Chondrocyte (in vitro differentiated cells): Measurements from ENCODE around the gene ETV4. TPM values are rescaled to one million over a fixed set of nuclear protein-coding genes. Genes with fewer than 3 reads are reported as not detected.

Source experiments
- DNase-seq: peaks from one replicate; pipeline ENCODE4 v3.0.0; 2021; ENCODE audit warnings: mixed read lengths, low spot score
- H3K27ac Mint-ChIP-seq: one replicate; pipeline ENCODE4 v1.8.0; 2021; ENCODE audit warnings: mild to moderate bottlenecking, moderate library complexity, mixed read lengths; ENCODE audit not compliant: unreplicated experiment
- H3K27me3 Mint-ChIP-seq: 2 replicates; pipeline ENCODE4 v1.8.0; 2021; ENCODE audit warnings: low read depth, mixed read lengths
- H3K36me3 Mint-ChIP-seq: 2 replicates; pipeline ENCODE4 v1.8.0; 2021; ENCODE audit warnings: low read depth, mixed read lengths
- H3K4me1 Mint-ChIP-seq: 2 replicates; pipeline ENCODE4 v1.8.0; 2021; ENCODE audit warnings: low read depth, mild to moderate bottlenecking, mixed read lengths
- H3K4me3 Mint-ChIP-seq: one replicate; pipeline ENCODE4 v1.8.0; 2021; ENCODE audit warnings: mild to moderate bottlenecking, moderate library complexity, mixed read lengths; ENCODE audit not compliant: unreplicated experiment
- H3K9me3 Mint-ChIP-seq: 2 replicates; pipeline ENCODE4 v1.8.0; 2021; ENCODE audit warnings: low read depth, mixed read lengths
- CTCF ChIP-seq: fragments of 200-600 bp; sonication (generic); IDR thresholded peaks from 2 replicates; pipeline ENCODE4 v1.5.0; 2021; ENCODE audit warnings: antibody characterized with exemption, mild to moderate bottlenecking, moderate library complexity
- total RNA-seq: library from RNA; stranded (reverse); gene quantifications from 3 replicates; pipeline ENCODE4 v1.2.1, GENCODE V29; 2021

Gene ETV4
- total RNA-seq, 1 donor from 2014 or later = 1.1 TPM

GRCh38 chr17:43588664-43589435 is 42.7 kb upstream of the ETV4 start:
- no peak for TF ChIP-seq CTCF
- no peaks in the 10 kb centered on the region for H3K36me3 Mint-ChIP-seq
- H3K4me1 Mint-ChIP-seq = peaks cover 39% of the 10 kb centered on the region
- no peak overlapping the region for H3K27ac Mint-ChIP-seq
- DNase-seq = no peak
- no peaks in the 10 kb centered on the region for H3K9me3 Mint-ChIP-seq
- no peaks in the 10 kb centered on the region for H3K27me3 Mint-ChIP-seq
- no peak overlapping the region for H3K4me3 Mint-ChIP-seq

- H3K9me3 Mint-ChIP-seq = no peaks in the 10 kb centered on the region
- no peak for TF ChIP-seq CTCF
- H3K36me3 Mint-ChIP-seq = peaks cover 2% of the 10 kb centered on the region
- H3K27me3 Mint-ChIP-seq = no peaks in the 10 kb centered on the region
- DNase-seq = no peak
- peaks cover 39% of the 10 kb centered on the region for H3K4me1 Mint-ChIP-seq
- H3K27ac Mint-ChIP-seq = no peak overlapping the region
- H3K4me3 Mint-ChIP-seq = no peak overlapping the region
These were observed 42.0 kb upstream of the ETV4 start for GRCh38 chr17:43588121-43588520.

GRCh38 chr17:43587647-43588046 is 41.5 kb upstream of the ETV4 start:
- TF ChIP-seq CTCF = no peak
- peaks cover 2% of the 10 kb centered on the region for H3K36me3 Mint-ChIP-seq
- no peak for DNase-seq
- H3K9me3 Mint-ChIP-seq = no peaks in the 10 kb centered on the region
- no peaks in the 10 kb centered on the region for H3K27me3 Mint-ChIP-seq
- no peak overlapping the region for H3K27ac Mint-ChIP-seq
- H3K4me3 Mint-ChIP-seq = no peak overlapping the region
- peaks cover 37% of the 10 kb centered on the region for H3K4me1 Mint-ChIP-seq

- Mint-ChIP-seq H3K27me3 (no peaks in the 10 kb centered on the region), H3K36me3 (peaks cover 2% of the 10 kb centered on the region), H3K9me3 (no peaks in the 10 kb centered on the region), H3K4me1 (peaks cover 36% of the 10 kb centered on the region), H3K27ac (no peak overlapping the region), H3K4me3 (no peak overlapping the region)
- DNase-seq = no peak
- no peak for TF ChIP-seq CTCF
These were observed 38.5 kb upstream of the ETV4 start for GRCh38 chr17:43584666-43585102.

- DNase-seq = no peak
- no peaks in the 10 kb centered on the region for H3K27me3 Mint-ChIP-seq
- no peak overlapping the region for H3K27ac Mint-ChIP-seq
- no peaks in the 10 kb centered on the region for H3K9me3 Mint-ChIP-seq
- H3K36me3 Mint-ChIP-seq = peaks cover 2% of the 10 kb centered on the region
- H3K4me3 Mint-ChIP-seq = no peak overlapping the region
- no peak for TF ChIP-seq CTCF
- H3K4me1 Mint-ChIP-seq = peaks cover 41% of the 10 kb centered on the region
These were observed 37.2 kb upstream of the ETV4 start for GRCh38 chr17:43583332-43583731.
